Neuronal stem cell (in vitro differentiated cells): ENCODE data around the gene EIF2AK3.
A peak's percentile ranks its signal among the peaks of the same experiment; 100 is the strongest.

Experiments used
- DNase-seq: peaks from one replicate; pipeline ENCODE4 v3.0.0-alpha.2; 2013; ENCODE audit warnings: low spot score
- H2AFZ ChIP-seq: one replicate; pipeline ENCODE4 v1.6.1; 2013; ENCODE audit warnings: mild to moderate bottlenecking, low read length, inconsistent platforms
- H2AK5ac ChIP-seq: 2 replicates; pipeline ENCODE4 v1.6.1; 2013; ENCODE audit warnings: low read depth, mild to moderate bottlenecking, inconsistent platforms, low read length, moderate library complexity, mixed read lengths
- H2BK120ac ChIP-seq: 2 replicates; pipeline ENCODE4 v1.6.1; 2013; ENCODE audit warnings: low read depth, mild to moderate bottlenecking, inconsistent platforms, low read length, moderate library complexity, mixed read lengths
- H2BK12ac ChIP-seq: one replicate; pipeline ENCODE4 v1.6.1; 2013; ENCODE audit warnings: low read length, inconsistent platforms
- H2BK15ac ChIP-seq: 2 replicates; pipeline ENCODE4 v1.6.1; 2013; ENCODE audit warnings: mild to moderate bottlenecking, low read length, inconsistent platforms, mixed read lengths
- H2BK5ac ChIP-seq: one replicate; pipeline ENCODE4 v1.6.1; 2013; ENCODE audit warnings: inconsistent platforms, mild to moderate bottlenecking, low read length, moderate library complexity
- H3K14ac ChIP-seq: one replicate; pipeline ENCODE4 v1.6.1; 2013; ENCODE audit warnings: low read length, inconsistent platforms
- H3K18ac ChIP-seq: 2 replicates; pipeline ENCODE4 v1.6.1; 2013; ENCODE audit warnings: low read length, inconsistent platforms
- H3K23ac ChIP-seq: 2 replicates; pipeline ENCODE4 v1.6.1; 2013; ENCODE audit warnings: low read depth, mild to moderate bottlenecking, mixed read lengths, low read length, inconsistent platforms; ENCODE audit not compliant: poor library complexity
- H3K27ac ChIP-seq: replicated peaks from 3 replicates; pipeline ENCODE4 v1.5.1; 2013; ENCODE audit warnings: low read length, inconsistent platforms
- H3K27me3 ChIP-seq, 3 experiments: 2 replicates each; pipeline ENCODE4 v1.6.1; 2013; ENCODE audit warnings: low read length in 3 of 3, mild to moderate bottlenecking in 2 of 3, inconsistent platforms in 1 of 3, low read depth in 1 of 3, mixed read lengths in 1 of 3, moderate library complexity in 1 of 3; ENCODE audit not compliant: control insufficient read depth in 3 of 3, insufficient read depth in 3 of 3
- H3K36me3 ChIP-seq, 2 donors: replicated peaks in 1 of 2; 2 replicates each; pipeline ENCODE4 v1.6.1; 2013; ENCODE audit warnings: low read length in 2 of 2; ENCODE audit not compliant: control insufficient read depth in 2 of 2, insufficient read depth in 2 of 2
- H3K4ac ChIP-seq: 2 replicates; pipeline ENCODE4 v1.6.1; 2013; ENCODE audit warnings: inconsistent platforms, mild to moderate bottlenecking, low read length, moderate library complexity
- H3K4me1 ChIP-seq, 2 donors: 1 replicate in 1 of 2; 2 replicates in 1 of 2; pipeline ENCODE4 v1.6.1; 2013; ENCODE audit warnings: low read length in 2 of 2, low read depth in 1 of 2; ENCODE audit not compliant: control insufficient read depth in 2 of 2, insufficient read depth in 1 of 2
- H3K4me2 ChIP-seq: one replicate; pipeline ENCODE4 v1.6.1; 2013; ENCODE audit warnings: mild to moderate bottlenecking, low read length, inconsistent platforms; ENCODE audit not compliant: insufficient read depth, poor library complexity, severe bottlenecking
- H3K4me3 ChIP-seq, 2 donors: 2 replicates each; pipeline ENCODE4 v1.5.1; 2013; ENCODE audit warnings: low read length in 2 of 2, mild to moderate bottlenecking in 2 of 2, inconsistent platforms in 1 of 2, moderate library complexity in 1 of 2
- H3K79me1 ChIP-seq: one replicate; pipeline ENCODE4 v1.6.1; 2013; ENCODE audit warnings: low read depth, mild to moderate bottlenecking, inconsistent platforms, low read length, moderate library complexity
- H3K9ac ChIP-seq: one replicate; pipeline ENCODE4 v1.6.1; 2013; ENCODE audit warnings: mild to moderate bottlenecking, low read depth, low read length, inconsistent platforms; ENCODE audit not compliant: poor library complexity
- H3K9me3 ChIP-seq, 2 donors: replicated peaks in 1 of 2; 2 replicates each; pipeline versions ENCODE3 to v1.6.1; 2013; ENCODE audit warnings: low read length in 2 of 2, mild to moderate bottlenecking in 2 of 2, inconsistent platforms in 1 of 2, low read depth in 1 of 2, mixed read lengths in 1 of 2, moderate library complexity in 1 of 2; ENCODE audit not compliant: control insufficient read depth in 2 of 2, insufficient read depth in 1 of 2
- H4K8ac ChIP-seq: one replicate; pipeline ENCODE4 v1.6.1; 2013; ENCODE audit warnings: low read depth, mild to moderate bottlenecking, inconsistent platforms, low read length, moderate library complexity
- H4K91ac ChIP-seq: one replicate; pipeline ENCODE4 v1.6.1; 2013; ENCODE audit warnings: low read length, low read depth, mild to moderate bottlenecking, inconsistent platforms; ENCODE audit not compliant: poor library complexity
- WGBS, 2 donors: extraction: QIAGEN DNeasy Blood & Tissue Kit; methylation state at CpG; one replicate each; pipeline ENCODE4 v1.1.7; 2013; ENCODE audit warnings: missing lambda C conversion rate in 2 of 2, mixed read lengths in 1 of 2; ENCODE audit not compliant: insufficient read length in 2 of 2, insufficient replicate concordance in 1 of 2; ENCODE audit errors: extremely low coverage in 2 of 2; 5-methylcytosine and 5-hydroxymethylcytosine counted together

Gene EIF2AK3

GRCh38 chr2:88608184-88608583 is 19.1 kb downstream of the EIF2AK3 start:
- Histone ChIP-seq H3K14ac (no peak overlapping the region), H2BK5ac (no peak overlapping the region), H3K4ac (no peak overlapping the region), H3K9ac (no peak overlapping the region), H3K18ac (peak overlapping the region; percentile 38), H3K79me1 (no peaks in the 10 kb centered on the region), H3K4me3 (no peak overlapping the region), H4K8ac (no peak overlapping the region), H2AK5ac (no peak overlapping the region), H3K4me2 (no peak overlapping the region), H2BK120ac (no peak overlapping the region), H2AFZ (no peak overlapping the region), H3K27ac (no peak overlapping the region), H3K9me3 (no peaks in the 10 kb centered on the region), H3K23ac (no peak overlapping the region), H3K27me3 (no peaks in the 10 kb centered on the region), H2BK15ac (no peak overlapping the region), H3K36me3 (peaks cover 2 to 20% of the 10 kb centered on the region in 2 donors), H2BK12ac (no peak overlapping the region), H3K4me1 (no peaks in the 10 kb centered on the region), H4K91ac (no peak overlapping the region)
- no CpG with 5 or more reads among the region's 3 CpGs for WGBS, 2 donors
- DNase-seq: no peak

- Histone ChIP-seq H3K27ac (no peak overlapping the region), H4K91ac (no peak overlapping the region)
- WGBS, 2 donors: no CpG with 5 or more reads among the region's 2 CpGs
Measured at GRCh38 chr2:88607416-88607815, 19.8 kb downstream of the EIF2AK3 start.

GRCh38 chr2:88606371-88607030 is 20.8 kb downstream of the EIF2AK3 start:
- H4K91ac ChIP-seq: no peak overlapping the region
- no peak overlapping the region for H2BK120ac ChIP-seq
- no peaks in the 10 kb centered on the region for H3K79me1 ChIP-seq
- no peak overlapping the region for H3K4me2 ChIP-seq
- no peak overlapping the region for H2AFZ ChIP-seq
- no peak overlapping the region for H3K9ac ChIP-seq
- no peak overlapping the region for H2BK15ac ChIP-seq
- no peaks in the 10 kb centered on the region for H3K9me3 ChIP-seq
- H3K14ac ChIP-seq: no peak overlapping the region
- H3K4me1 ChIP-seq: peaks cover 0 to under 1% of the 10 kb centered on the region in 2 donors
- no peak overlapping the region for H3K23ac ChIP-seq
- no peak for DNase-seq
- peaks cover 2 to 6% of the 10 kb centered on the region in 2 donors for H3K36me3 ChIP-seq
- H4K8ac ChIP-seq: no peak overlapping the region
- H3K4ac ChIP-seq: no peak overlapping the region
- H2BK12ac ChIP-seq: no peak overlapping the region
- no peaks in the 10 kb centered on the region for H3K27me3 ChIP-seq
- H3K27ac ChIP-seq: no peak overlapping the region
- no CpG with 5 or more reads among the region's 3 CpGs for WGBS, 2 donors
- H2AK5ac ChIP-seq: no peak overlapping the region
- no peak overlapping the region for H3K18ac ChIP-seq
- H3K4me3 ChIP-seq: no peak overlapping the region
- no peak overlapping the region for H2BK5ac ChIP-seq

More at GRCh38 chr2:88607416-88607815, 19.8 kb downstream of the EIF2AK3 start:
- Histone ChIP-seq H3K4me3 (no peak overlapping the region), H3K36me3 (peaks cover 2 to 14% of the 10 kb centered on the region in 2 donors), H3K27me3 (no peaks in the 10 kb centered on the region), H2BK120ac (no peak overlapping the region), H2AFZ (no peak overlapping the region), H4K8ac (no peak overlapping the region), H3K23ac (no peak overlapping the region), H3K14ac (no peak overlapping the region), H3K9ac (no peak overlapping the region), H3K4me1 (no peaks in the 10 kb centered on the region), H3K79me1 (no peaks in the 10 kb centered on the region), H2BK15ac (no peak overlapping the region), H3K4me2 (no peak overlapping the region), H3K18ac (no peak overlapping the region), H3K4ac (no peak overlapping the region), H2AK5ac (no peak overlapping the region), H3K9me3 (no peaks in the 10 kb centered on the region), H2BK5ac (no peak overlapping the region), H2BK12ac (no peak overlapping the region)
- DNase-seq: no peak

- H2BK5ac ChIP-seq: no peak overlapping the region
- no CpG with 5 or more reads among the region's 4 CpGs for WGBS, 2 donors
- H4K91ac ChIP-seq: no peak overlapping the region
- peaks cover 6 to 9% of the 10 kb centered on the region in 2 donors for H3K4me1 ChIP-seq
- no peak overlapping the region for H3K9ac ChIP-seq
- DNase-seq: no peak
- H2BK120ac ChIP-seq: no peak overlapping the region
- H3K4me3 ChIP-seq: no peak overlapping the region
- H3K23ac ChIP-seq: no peak overlapping the region
- no peak overlapping the region for H4K8ac ChIP-seq
- no peaks in the 10 kb centered on the region for H3K79me1 ChIP-seq
- no peak overlapping the region for H3K4me2 ChIP-seq
- H3K14ac ChIP-seq: no peak overlapping the region
- H3K18ac ChIP-seq: no peak overlapping the region
- no peaks in the 10 kb centered on the region for H3K9me3 ChIP-seq
- H3K4ac ChIP-seq: no peak overlapping the region
- no peaks in the 10 kb centered on the region for H3K27me3 ChIP-seq
- no peak overlapping the region for H2BK12ac ChIP-seq
- H2AK5ac ChIP-seq: no peak overlapping the region
- no peak overlapping the region for H3K27ac ChIP-seq
- H3K36me3 ChIP-seq: peaks cover 0 to under 1% of the 10 kb centered on the region in 2 donors
- no peak overlapping the region for H2AFZ ChIP-seq
- no peak overlapping the region for H2BK15ac ChIP-seq
Measured at GRCh38 chr2:88603146-88603545, 24.1 kb downstream of the EIF2AK3 start.
